H9 (cell line): ENCODE measurements around the gene PTPN11. TPM values are rescaled to one million over a fixed set of nuclear protein-coding genes. Genes with fewer than 3 reads are reported as not detected.
A peak's percentile ranks its signal among the peaks of the same experiment; 100 is the strongest.

ENCODE experiments used
- DNase-seq: peaks from one replicate; pipeline ENCODE4 v3.0.0-alpha.2; 2017
- H2AFZ ChIP-seq: one replicate; pipeline ENCODE4 v1.6.1; 2013; ENCODE audit warnings: mild to moderate bottlenecking, low read length, control low read depth, moderate library complexity
- H2AK5ac ChIP-seq: 2 replicates; pipeline ENCODE4 v1.6.1; 2013; ENCODE audit warnings: low read length, control low read depth, mixed read lengths; ENCODE audit not compliant: insufficient read length
- H2BK120ac ChIP-seq: one replicate; pipeline ENCODE4 v1.6.1; 2013; ENCODE audit warnings: low read depth, mild to moderate bottlenecking, low read length, control low read depth, inconsistent platforms; ENCODE audit not compliant: poor library complexity, severe bottlenecking
- H2BK12ac ChIP-seq: 2 replicates; pipeline ENCODE4 v1.6.1; 2013; ENCODE audit warnings: low read length, control low read depth, mixed read lengths, low read depth; ENCODE audit not compliant: insufficient read length
- H2BK15ac ChIP-seq: 2 replicates; pipeline ENCODE4 v1.6.1; 2013; ENCODE audit warnings: low read depth, low read length, control low read depth
- H2BK20ac ChIP-seq: one replicate; pipeline ENCODE4 v1.6.1; 2013; ENCODE audit warnings: low read depth, mild to moderate bottlenecking, low read length, control low read depth, inconsistent platforms; ENCODE audit not compliant: poor library complexity, severe bottlenecking
- H2BK5ac ChIP-seq: 2 replicates; pipeline ENCODE4 v1.6.1; 2013; ENCODE audit warnings: low read length, control low read depth, mixed read lengths; ENCODE audit not compliant: insufficient read length
- H3K14ac ChIP-seq: 2 replicates; pipeline ENCODE4 v1.6.1; 2013; ENCODE audit warnings: low read length, control low read depth; ENCODE audit not compliant: insufficient read depth
- H3K18ac ChIP-seq: 2 replicates; pipeline ENCODE4 v1.6.1; 2013; ENCODE audit warnings: low read depth, mild to moderate bottlenecking, mixed read lengths, low read length, control low read depth; ENCODE audit not compliant: insufficient read length
- H3K23ac ChIP-seq: 2 replicates; pipeline ENCODE4 v1.6.1; 2013; ENCODE audit warnings: low read length, control low read depth, mixed read lengths, low read depth; ENCODE audit not compliant: insufficient read length
- H3K23me2 ChIP-seq: 2 replicates; pipeline ENCODE4 v1.6.1; 2013; ENCODE audit warnings: low read depth, mild to moderate bottlenecking, mixed read lengths, low read length, control low read depth; ENCODE audit not compliant: insufficient read length, poor library complexity, severe bottlenecking
- H3K27ac ChIP-seq: 2 replicates; pipeline ENCODE4 v1.5.1; 2013; ENCODE audit warnings: low read length, control low read depth, mixed read lengths, low read depth; ENCODE audit not compliant: insufficient read length
- H3K27me3 ChIP-seq: 2 replicates; pipeline ENCODE4 v1.6.1; 2013; ENCODE audit warnings: low read length, control low read depth, inconsistent platforms; ENCODE audit not compliant: insufficient read depth
- H3K4ac ChIP-seq: 2 replicates; pipeline ENCODE4 v1.6.1; 2013; ENCODE audit warnings: low read depth, mild to moderate bottlenecking, control low read depth, inconsistent platforms, low read length, moderate library complexity
- H3K4me1 ChIP-seq: 2 replicates; pipeline ENCODE4 v1.6.1; 2013; ENCODE audit warnings: low read length, control low read depth, inconsistent platforms; ENCODE audit not compliant: insufficient read depth
- H3K4me2 ChIP-seq: 2 replicates; pipeline ENCODE4 v1.6.1; 2013; ENCODE audit warnings: low read length, control low read depth, mixed read lengths; ENCODE audit not compliant: insufficient read length, insufficient read depth
- H3K56ac ChIP-seq: 2 replicates; pipeline ENCODE4 v1.6.1; 2013; ENCODE audit warnings: low read depth, mild to moderate bottlenecking, mixed read lengths, low read length, control low read depth; ENCODE audit not compliant: insufficient read length
- H3K79me1 ChIP-seq: 2 replicates; pipeline ENCODE4 v1.6.1; 2013; ENCODE audit warnings: low read depth, mild to moderate bottlenecking, moderate library complexity, low read length, control low read depth, inconsistent platforms; ENCODE audit not compliant: insufficient read depth, poor library complexity, severe bottlenecking
- H3K79me2 ChIP-seq: 2 replicates; pipeline ENCODE4 v1.6.1; 2013; ENCODE audit warnings: low read length, control low read depth, inconsistent platforms; ENCODE audit not compliant: insufficient read depth
- H3K9ac ChIP-seq: 2 replicates; pipeline ENCODE4 v1.6.1; 2013; ENCODE audit warnings: low read length, control low read depth, mixed read lengths; ENCODE audit not compliant: insufficient read length; ENCODE audit errors: extremely low read depth
- H3K9me3 ChIP-seq: one replicate; pipeline ENCODE4 v1.6.1; 2013; ENCODE audit warnings: low read depth, low read length, inconsistent platforms; ENCODE audit not compliant: control insufficient read depth
- H3T11ph ChIP-seq: one replicate; pipeline ENCODE4 v1.6.1; 2013; ENCODE audit warnings: mild to moderate bottlenecking, low read length, control low read depth, inconsistent platforms
- H4K20me1 ChIP-seq: one replicate; pipeline ENCODE4 v1.6.1; 2013; ENCODE audit not compliant: control insufficient read depth, insufficient read length, insufficient read depth
- H4K5ac ChIP-seq: 2 replicates; pipeline ENCODE4 v1.6.1; 2013; ENCODE audit warnings: low read depth, mild to moderate bottlenecking, mixed read lengths, low read length, control low read depth; ENCODE audit not compliant: insufficient read length
- H4K8ac ChIP-seq: replicated peaks from 2 replicates; pipeline ENCODE4 v1.6.1; 2013; ENCODE audit warnings: low read length, control low read depth, mixed read lengths, low read depth; ENCODE audit not compliant: insufficient read length
- H4K91ac ChIP-seq: 2 replicates; pipeline ENCODE4 v1.6.1; 2013; ENCODE audit warnings: low read depth, mild to moderate bottlenecking, moderate library complexity, mixed read lengths, low read length, control low read depth; ENCODE audit not compliant: insufficient read length
- H3K27ac Mint-ChIP-seq, 3 experiments: 2 replicates in 2 of 3; 3 replicates in 1 of 3; pipeline ENCODE4 v1.8.0; 2020 to 2021; ENCODE audit warnings: mixed read lengths in 3 of 3, mild to moderate bottlenecking in 1 of 3, moderate library complexity in 1 of 3
- H3K27me3 Mint-ChIP-seq: 2 replicates; pipeline ENCODE4 v1.8.0; 2021; ENCODE audit warnings: low read depth, mild to moderate bottlenecking, moderate library complexity, mixed read lengths
- H3K36me3 Mint-ChIP-seq, 3 experiments: 2 replicates in 2 of 3; 3 replicates in 1 of 3; pipeline ENCODE4 v1.8.0; 2020 to 2021; ENCODE audit warnings: low read depth in 3 of 3, mixed read lengths in 3 of 3; ENCODE audit not compliant: insufficient read depth in 1 of 3
- H3K4me1 Mint-ChIP-seq, 2 experiments: 2 replicates each; pipeline ENCODE4 v1.8.0; 2020; ENCODE audit warnings: mixed read lengths in 2 of 2
- H3K4me3 Mint-ChIP-seq, 2 experiments: 2 replicates in 1 of 2; 3 replicates in 1 of 2; pipeline ENCODE4 v1.8.0; 2020 to 2021; ENCODE audit warnings: mild to moderate bottlenecking in 2 of 2, mixed read lengths in 2 of 2, moderate library complexity in 1 of 2
- H3K9me3 Mint-ChIP-seq, 2 experiments: 2 replicates in 1 of 2; 3 replicates in 1 of 2; pipeline ENCODE4 v1.8.0; 2020; ENCODE audit warnings: mild to moderate bottlenecking in 2 of 2, mixed read lengths in 2 of 2, moderate library complexity in 1 of 2
- CTCF ChIP-seq: fragments of 200-600 bp; sonication (generic); conservative IDR thresholded peaks from 3 replicates; pipeline ENCODE4 v1.8.0; 2021; ENCODE audit warnings: antibody characterized with exemption, mild to moderate bottlenecking
- WGBS: extraction: QIAGEN DNeasy Blood & Tissue Kit; methylation state at CpG from one replicate; pipeline ENCODE4 v1.1.7; 2013; ENCODE audit warnings: missing lambda C conversion rate, low lambda C conversion rate, mixed read lengths; ENCODE audit not compliant: insufficient read length; ENCODE audit errors: extremely low coverage; 5-methylcytosine and 5-hydroxymethylcytosine counted together
- total RNA-seq: library from RNA; stranded (reverse); gene quantifications from 2 replicates; pipeline ENCODE4 v1.2.1, GENCODE V29; 2021

PTPN11 gene
- total RNA-seq, 1 experiment from 2014 or later, result 112 TPM

GRCh38 chr12:112408621-112409020, 10.1 kb upstream of the PTPN11 start:
- no peaks in the 10 kb centered on the region for H3K9me3 ChIP-seq
- Mint-ChIP-seq H3K9me3 (no peaks in the 10 kb centered on the region; a peak in 1 of 5 replicates), H3K27me3 (no peaks in the 10 kb centered on the region; the same call in 1 of the 2 replicates), H3K27ac (peak overlapping the region; percentile 100), H3K4me3 (peak overlapping the region; percentile 100), H3K36me3 (peaks cover 44 to 57% (median 47%) of the 10 kb centered on the region in 3 experiments), H3K4me1 (peaks cover 12 to 14% of the 10 kb centered on the region in 2 experiments)
- H3K4me2 ChIP-seq, result peak overlapping the region; percentile 60
- DNase-seq, result no peak
- H2AK5ac ChIP-seq, result no peak overlapping the region
- TF ChIP-seq CTCF, result no peak
- H3K79me1 ChIP-seq, result peaks cover 8% of the 10 kb centered on the region
- WGBS, result no CpG with 5 or more reads among the region's 5 CpGs
- H4K91ac ChIP-seq, result no peak overlapping the region
- no peaks in the 10 kb centered on the region for H3K27me3 ChIP-seq
- H3K79me2 ChIP-seq, result peaks cover 2% of the 10 kb centered on the region; the same call in 1 of the 2 replicates
- no peak overlapping the region for H2BK20ac ChIP-seq
- no peaks in the 10 kb centered on the region for H3K4me1 ChIP-seq
- no peak overlapping the region; the same call in 1 of the 2 replicates for H3K4ac ChIP-seq
- no peak overlapping the region for H2BK15ac ChIP-seq
- no peak overlapping the region for H3T11ph ChIP-seq
- peak overlapping the region; percentile 95 for H3K27ac ChIP-seq
- no peak overlapping the region for H3K56ac ChIP-seq
- H3K23me2 ChIP-seq, result no peaks in the 10 kb centered on the region
- H2BK5ac ChIP-seq, result no peak overlapping the region
- H3K23ac ChIP-seq, result no peak overlapping the region
- H3K9ac ChIP-seq, result peak overlapping the region; percentile 94
- H2AFZ ChIP-seq, result no peak overlapping the region
- H4K5ac ChIP-seq, result peak overlapping the region; percentile 89
- no peak overlapping the region for H4K8ac ChIP-seq
- no peak overlapping the region for H2BK120ac ChIP-seq
- H3K14ac ChIP-seq, result peak overlapping the region; percentile 94; the same call in 1 of the 2 replicates
- peak overlapping the region; percentile 86 for H3K18ac ChIP-seq
- no peak overlapping the region for H2BK12ac ChIP-seq
- H4K20me1 ChIP-seq, result no peaks in the 10 kb centered on the region
